HepG2 (cell line): ENCODE data around the gene TNFSF13. TPM values are rescaled to one million over a fixed set of nuclear protein-coding genes. Genes with fewer than 3 reads are reported as not detected.

ENCODE experiments used
- BCL3 ChIP-seq: sonication (generic); formaldehyde crosslinking; IDR thresholded peaks from 2 replicates; pipeline ENCODE4 v1.5.1; 2020; ENCODE audit warnings: mild to moderate bottlenecking, missing genetic modification reagents, moderate library complexity
- EP300 ChIP-seq, 3 experiments: sonication (generic) in 1 of 3; formaldehyde crosslinking in 1 of 3; IDR thresholded peaks; 2 replicates each; pipeline versions ENCODE4 v1.5.1 to v1.6.1; 2011 to 2020; ENCODE audit warnings: low read depth in 2 of 3, low read length in 2 of 3, borderline replicate concordance in 1 of 3, improper control_type of control experiment in 1 of 3, mild to moderate bottlenecking in 1 of 3, missing genetic modification reagents in 1 of 3, moderate library complexity in 1 of 3
- GMEB1 ChIP-seq: sonication (generic); formaldehyde crosslinking; IDR thresholded peaks from 2 replicates; pipeline ENCODE4 v1.5.1; 2020; ENCODE audit warnings: missing genetic modification reagents, mild to moderate bottlenecking, borderline replicate concordance
- HNF1B ChIP-seq: sonication (generic); formaldehyde crosslinking; IDR thresholded peaks from 2 replicates; pipeline ENCODE4 v1.5.1; 2020; ENCODE audit warnings: mild to moderate bottlenecking, moderate library complexity, missing genetic modification reagents
- KAT7 ChIP-seq: IDR thresholded peaks from 2 replicates; pipeline ENCODE4 v1.6.1; 2018; ENCODE audit warnings: borderline replicate concordance, missing compliant biosample characterization
- LCORL ChIP-seq, 2 experiments: fragments of 450-650 bp in 1 of 2; sonication (generic) in 1 of 2; formaldehyde crosslinking in 1 of 2; IDR thresholded peaks; 2 replicates each; pipeline versions ENCODE4 v1.5.0 to v1.6.1; 2017 to 2020; ENCODE audit warnings: antibody characterized with exemption in 1 of 2, missing genetic modification reagents in 1 of 2
- MXI1 ChIP-seq: IDR thresholded peaks from 3 replicates; pipeline ENCODE4 v1.6.1; 2012; ENCODE audit warnings: low read depth, low read length, inconsistent platforms, borderline replicate concordance
- RCOR2 ChIP-seq: IDR thresholded peaks from 2 replicates; pipeline ENCODE4 v1.6.1; 2016; ENCODE audit warnings: missing biosample characterization, missing genetic modification reagents
- RFXAP ChIP-seq: sonication (generic); formaldehyde crosslinking; IDR thresholded peaks from 2 replicates; pipeline ENCODE4 v1.4.0; 2020; ENCODE audit warnings: missing genetic modification reagents, borderline replicate concordance
- TEF ChIP-seq: sonication (generic); formaldehyde crosslinking; IDR thresholded peaks from 2 replicates; pipeline ENCODE4 v1.5.0; 2020; ENCODE audit warnings: missing genetic modification reagents
- ZBTB46 ChIP-seq: sonication (generic); formaldehyde crosslinking; IDR thresholded peaks from 2 replicates; pipeline ENCODE4 v1.4.0; 2020; ENCODE audit warnings: mild to moderate bottlenecking, missing genetic modification reagents, borderline replicate concordance
- ZMYM2 ChIP-seq: sonication (generic); formaldehyde crosslinking; IDR thresholded peaks from 2 replicates; pipeline ENCODE4 v1.8.0; 2022; ENCODE audit warnings: mild to moderate bottlenecking, missing genetic modification reagents
- ZNF121 ChIP-seq: sonication (generic); formaldehyde crosslinking; IDR thresholded peaks from 2 replicates; pipeline ENCODE4 v1.5.0; 2020; ENCODE audit warnings: mild to moderate bottlenecking, missing genetic modification reagents
- ZNF609 ChIP-seq: sonication (generic); formaldehyde crosslinking; IDR thresholded peaks from 2 replicates; pipeline ENCODE4 v1.4.0; 2020; ENCODE audit warnings: mild to moderate bottlenecking, missing genetic modification reagents, borderline replicate concordance
- ZNF841 ChIP-seq: sonication (generic); formaldehyde crosslinking; IDR thresholded peaks from 2 replicates; pipeline ENCODE4 v1.8.1; 2023; ENCODE audit warnings: missing genetic modification reagents, borderline replicate concordance
- polyA plus RNA-seq, 8 experiments: library from polyadenylated mRNA; depleted of rRNA in 3 of 8; stranded (reverse) in 7 of 8; unstranded in 1 of 8; fragments of >200 nt; fragmentation: Illumina TruSeq in 4 of 8; extraction: Trizol in 4 of 8; gene quantifications; 2 replicates each; pipeline versions ENCODE4 v1.2.1 to v1.2.3, GENCODE V29; 2011 to 2016; ENCODE audit warnings: low read depth in 4 of 8, missing spikeins in 1 of 8, mixed read lengths in 1 of 8; ENCODE audit not compliant: insufficient read depth in 1 of 8
- total RNA-seq, 5 experiments: library from RNA; depleted of rRNA; stranded (reverse); fragments of >200 nt; fragmentation: Illumina TruSeq; extraction: Trizol; gene quantifications; 2 replicates each; pipeline ENCODE4 v1.2.3, GENCODE V29; 2016; ENCODE audit warnings: low read depth in 1 of 5

Gene TNFSF13
- total and polyA plus RNA-seq, 2 of the 13 experiments (the other 11 are each of a cell fraction or from before 2014, with no cell fraction given) = 2.5 to 3.3 TPM

- TF ChIP-seq ZNF609 (0 out of 2 replicates have a peak, but pooled peaks have one; percentile 23), HNF1B (CRISPR knock-in tag) (no peak), LCORL (IDR thresholded peaks at IDR 0.05) (no peak), LCORL (CRISPR knock-in tag; IDR thresholded peaks at IDR 0.05) (no peak), ZMYM2 (no peak), ZBTB46 (no peak), MXI1 (no peak), ZNF841 (CRISPR knock-in tag) (no peak), RCOR2 (CRISPR knock-in tag) (no peak), ZNF121 (CRISPR knock-in tag) (no peak), GMEB1 (CRISPR knock-in tag) (no peak), BCL3 (CRISPR knock-in tag) (no peak), TEF (no peak), EP300 (IDR thresholded peaks at IDR 0.05; ENCODE audit: low read depth in 2 of 2, low read length in 2 of 2) (no peak), EP300 (CRISPR knock-in tag; IDR thresholded peaks at IDR 0.05; ENCODE audit: borderline replicate concordance) (no peak), KAT7 (CRISPR knock-in tag) (no peak), RFXAP (no peak)
Observed at GRCh38 chr17:7551396-7551795, 7.2 kb upstream of the TNFSF13 start (continued).
